GM12878 (cell line): ENCODE results near the gene CACNA1E. TPM values are rescaled to one million over a fixed set of nuclear protein-coding genes. Genes with fewer than 3 reads are reported as not detected.

Experiments
- ATAC-seq: fragments of 200-7000 bp; cut with Tn5 transposase; 3 replicates; pipeline ENCODE4 v1.9.1; 2020; ENCODE audit warnings: mild to moderate bottlenecking, moderate library complexity
- BruUV-seq: library from RNA; stranded (reverse); fragments of 400-500 nt; replicated peaks from 2 replicates; lab custom pipeline; 2021; lab: Mats Ljungman, UMichigan
- CTCF ChIA-PET: fragments of 300-600 bp; sonication (Branson Sonifier 250); formaldehyde crosslinking; extraction: SDS; loops from one replicate; lab custom pipeline; 2021; ENCODE audit warnings: inconsistent platforms; lab: Yijun Ruan, JAX
- POLR2A ChIA-PET: fragments of 350-600 bp; formaldehyde crosslinking; extraction: SDS; loops from one replicate; lab custom pipeline; 2021; ENCODE audit warnings: inconsistent platforms; lab: Charles Lee
- RAD21 ChIA-PET: fragments of 300-600 bp; sonication (Branson Sonifier 250); formaldehyde crosslinking; loops from one replicate; lab custom pipeline; 2023; ENCODE audit warnings: antibody characterized with exemption; ENCODE audit not compliant: unreplicated experiment; lab: Charles Lee
- SMC1A ChIA-PET: fragments of 300-600 bp; sonication (Branson Sonifier 250); formaldehyde crosslinking; loops from one replicate; lab custom pipeline; 2023; ENCODE audit not compliant: unreplicated experiment, uncharacterized antibody; lab: Charles Lee
- DNase-seq: peaks from one replicate; pipeline ENCODE4 v3.0.0-alpha.2; 2011; ENCODE audit warnings: low read depth, low spot score
- FAIRE-seq: peaks from 3 replicates; lab custom pipeline; 2011; peaks lifted over from hg19 to GRCh38; lab: Jason Lieb, UNC
- H2AFZ ChIP-seq: 2 replicates; pipeline ENCODE4 v1.6.0; 2011; ENCODE audit warnings: low read depth, low read length, control low read depth; ENCODE audit not compliant: control insufficient read depth
- H3K27ac ChIP-seq: 2 replicates; pipeline ENCODE4 v1.5.1; 2011; ENCODE audit warnings: control low read depth; ENCODE audit not compliant: control insufficient read depth, insufficient read depth
- H3K27me3 ChIP-seq, 2 experiments: replicated peaks in 1 of 2; 2 replicates each; pipeline versions ENCODE4 v1.6.0 to v1.6.1; 2011; ENCODE audit warnings: low read length in 1 of 2; ENCODE audit not compliant: control insufficient read depth in 2 of 2, insufficient read depth in 2 of 2
- H3K36me3 ChIP-seq, 2 experiments: 2 replicates each; pipeline ENCODE4 v1.5.1; 2011; ENCODE audit warnings: low read length in 1 of 2; ENCODE audit not compliant: control insufficient read depth in 2 of 2, insufficient read depth in 2 of 2
- H3K4me1 ChIP-seq: 2 replicates; pipeline ENCODE4 v1.6.1; 2011; ENCODE audit warnings: mild to moderate bottlenecking, low read length, moderate library complexity, mixed read lengths; ENCODE audit not compliant: control insufficient read depth, insufficient read depth
- H3K4me2 ChIP-seq: 2 replicates; pipeline ENCODE4 v1.6.0; 2011; ENCODE audit warnings: control low read depth; ENCODE audit not compliant: control insufficient read depth, insufficient read depth
- H3K4me3 ChIP-seq: fragments of 200-600 bp; sonication (generic); 2 replicates; pipeline ENCODE4 v1.5.1; 2016
- H3K79me2 ChIP-seq: 2 replicates; pipeline ENCODE4 v1.6.0; 2011; ENCODE audit warnings: low read length; ENCODE audit not compliant: control insufficient read depth, insufficient read depth
- H3K9ac ChIP-seq: 2 replicates; pipeline ENCODE4 v1.8.0; 2011; ENCODE audit warnings: low read length, control low read depth, mixed read lengths; ENCODE audit not compliant: control insufficient read depth, insufficient read depth
- H3K9me3 ChIP-seq: replicated peaks from 3 replicates; pipeline ENCODE4 v1.5.1; 2011; ENCODE audit warnings: mild to moderate bottlenecking, low read length; ENCODE audit not compliant: control insufficient read depth, insufficient read depth
- H4K20me1 ChIP-seq: 2 replicates; pipeline ENCODE4 v1.6.0; 2011; ENCODE audit not compliant: control insufficient read depth, insufficient read depth
- ASH2L ChIP-seq: fragments of 300-600, 200-600 bp; sonication (generic); IDR thresholded peaks from 2 replicates; pipeline ENCODE4 v1.6.1; 2017; ENCODE audit warnings: low read depth, mild to moderate bottlenecking, borderline replicate concordance
- BRCA1 ChIP-seq: IDR thresholded peaks from 2 replicates; pipeline ENCODE4 v1.6.1; 2011; ENCODE audit warnings: low read depth, low read length, improper control_type of control experiment
- HSF1 ChIP-seq: fragments of 150-350 bp; IDR thresholded peaks from 2 replicates; pipeline ENCODE4 v1.6.1; 2014; ENCODE audit warnings: mild to moderate bottlenecking, low read depth, low read length
- NFXL1 ChIP-seq: fragments of 450-650 bp; IDR thresholded peaks from 2 replicates; pipeline ENCODE4 v1.6.1; 2017; ENCODE audit warnings: antibody characterized with exemption, mild to moderate bottlenecking, borderline replicate concordance
- RAD51 ChIP-seq: fragments of 450-650 bp; IDR thresholded peaks from 2 replicates; pipeline ENCODE4 v1.6.1; 2016; ENCODE audit warnings: moderate library complexity, mild to moderate bottlenecking, inconsistent platforms
- SPI1 ChIP-seq: IDR thresholded peaks from 2 replicates; pipeline ENCODE4 v1.6.1; 2011; ENCODE audit warnings: low read depth, mild to moderate bottlenecking, low read length, moderate library complexity, borderline replicate concordance; ENCODE audit not compliant: insufficient read depth
- ZBED1 ChIP-seq: IDR thresholded peaks from 2 replicates; pipeline ENCODE4 v1.6.1; 2016; ENCODE audit warnings: borderline replicate concordance
- WGBS: methylation state at CpG from one replicate; pipeline ENCODE4 v1.1.6; 2016; ENCODE audit warnings: low lambda C conversion rate; ENCODE audit not compliant: insufficient replicate concordance, insufficient coverage; ENCODE audit errors: missing lambda C conversion rate; 5-methylcytosine and 5-hydroxymethylcytosine counted together
- in situ Hi-C: fragments of 300-500 bp; cut with MboI; formaldehyde crosslinking; loops from 9 replicates; pipeline ENCODE4 v1.14.3; 2018; ENCODE audit warnings: mixed read lengths
- intact Hi-C: fragments of 100-400 bp; cut with micrococcal nuclease; formaldehyde crosslinking; loops from one replicate; pipeline ENCODE4 v1.14.2; 2022; ENCODE audit not compliant: unreplicated experiment
- polyA plus RNA-seq, 11 experiments: library from polyadenylated mRNA; depleted of rRNA in 4 of 11; unstranded in 6 of 11; stranded (reverse) in 5 of 11; fragments of >200 nt; fragmentation: Nextera tagmentation in 4 of 11; fragmentation: Illumina TruSeq in 1 of 11; extraction: Ambion mirVana in 4 of 11; extraction: Trizol in 1 of 11; gene quantifications; 1 replicate in 1 of 11; 2 replicates in 10 of 11; pipeline versions ENCODE4 v1.2.1 to v1.2.3, GENCODE V29; 2011 to 2016; ENCODE audit warnings: inconsistent platforms in 2 of 11, missing spikeins in 2 of 11, low read depth in 1 of 11
- total RNA-seq, 4 experiments: library from RNA; depleted of rRNA in 3 of 4; stranded (reverse); fragments of >200 nt in 3 of 4; fragmentation: Illumina TruSeq in 1 of 4; extraction: Trizol in 1 of 4; gene quantifications; 2 replicates each; pipeline versions ENCODE4 v1.2.1 to v1.2.3, GENCODE V29; 2013 to 2021

CACNA1E gene
- total and polyA plus RNA-seq, 10 of the 15 experiments (the other 5 are each of a cell fraction or from before 2014, with no cell fraction given), result 0.57 to 22.0 (median 8.5) TPM

- SMC1A ChIA-PET, result interaction anchor here (0.6 to 1.6 kb wide), 3 partner anchors 21 to 23 kb away, joined by 3 to 6 read pairs (median 3); no protein-coding TSS in a partner anchor
- Histone ChIP-seq H3K4me3 (no peak overlapping the region), H3K9me3 (peaks cover 2% of the 10 kb centered on the region; the same call in 2 of the 3 replicates), H4K20me1 (no peaks in the 10 kb centered on the region), H3K79me2 (no peaks in the 10 kb centered on the region), H3K27ac (no peak overlapping the region), H3K4me2 (no peak overlapping the region), H3K9ac (no peak overlapping the region), H2AFZ (no peak overlapping the region), H3K4me1 (no peaks in the 10 kb centered on the region), H3K36me3 (no peaks in the 10 kb centered on the region), H3K27me3 (no peaks in the 10 kb centered on the region)
- RAD21 ChIA-PET, result interaction anchor here (1.0 to 1.2 kb wide), 2 partner anchors 21 to 30 kb away, joined by 3 read pairs; partner anchors contain the start of gene CACNA1E
- no peak for TF ChIP-seq HSF1
- no peak for TF ChIP-seq BRCA1
- no peak for TF ChIP-seq NFXL1
- peak; percentile 33; the same call in 1 of the 2 replicates for TF ChIP-seq SPI1
- TF ChIP-seq RAD51, result no peak
- TF ChIP-seq ASH2L, result no peak
- no peak for TF ChIP-seq ZBED1
- POLR2A ChIA-PET, result interaction anchor here (0.5 to 1.7 kb wide), 3 partner anchors 22 to 1852 kb away, joined by 3 read pairs; no protein-coding TSS in a partner anchor
- in situ Hi-C loops, result no loop called here
- CTCF ChIA-PET, result interaction anchor here (1.0 to 2.0 kb wide), 3 partner anchors 24 to 29 kb away, joined by 4 to 7 read pairs (median 6); no protein-coding TSS in a partner anchor
- whole genome bisulfite sequencing, result 31% methylated on average over 3 of the region's 3 CpGs
- BruUV-seq, result no TSS peak
- no peak for FAIRE-seq
- DNase-seq, result no peak
- no peak; the same call in 2 of the 3 replicates for ATAC-seq
- intact Hi-C loops, result no loop called here
Observed at GRCh38 chr1:181453541-181454201, 29.6 kb upstream of the CACNA1E start.
